Hepatocyte (in vitro differentiated cells): Measurements from ENCODE around the gene RUNDC1. TPM values are rescaled to one million over a fixed set of nuclear protein-coding genes. Genes with fewer than 3 reads are reported as not detected.

Experiments
- DNase-seq: peaks from one replicate; pipeline ENCODE4 v3.0.0-alpha.2; 2016; ENCODE audit warnings: low spot score
- H2AFZ ChIP-seq: fragments of 200-600 bp; sonication (generic); 2 replicates; pipeline ENCODE4 v1.6.0; 2016; ENCODE audit warnings: antibody characterized with exemption, mild to moderate bottlenecking
- H3K27ac ChIP-seq: fragments of 200-600 bp; sonication (generic); 2 replicates; pipeline ENCODE4 v1.5.1; 2016; ENCODE audit warnings: mild to moderate bottlenecking
- H3K27me3 ChIP-seq: fragments of 200-600 bp; sonication (generic); 2 replicates; pipeline ENCODE4 v1.6.1; 2016
- H3K36me3 ChIP-seq: fragments of 200-600 bp; sonication (generic); replicated peaks from 2 replicates; pipeline ENCODE4 v1.5.1; 2016; ENCODE audit warnings: low read depth; ENCODE audit not compliant: insufficient read depth
- H3K4me1 ChIP-seq: fragments of 200-600 bp; sonication (generic); 2 replicates; pipeline ENCODE4 v1.5.1; 2016; ENCODE audit warnings: mild to moderate bottlenecking, moderate library complexity; ENCODE audit not compliant: insufficient read depth
- H3K4me2 ChIP-seq: fragments of 200-600 bp; sonication (generic); 2 replicates; pipeline ENCODE4 v1.6.0; 2016
- H3K4me3 ChIP-seq: fragments of 200-600 bp; sonication (generic); 2 replicates; pipeline ENCODE4 v1.5.1; 2016; ENCODE audit warnings: mild to moderate bottlenecking
- H3K79me2 ChIP-seq: fragments of 200-600 bp; sonication (generic); 2 replicates; pipeline ENCODE4 v1.6.0; 2017; ENCODE audit warnings: mild to moderate bottlenecking
- H3K9me2 ChIP-seq: fragments of 200-600 bp; sonication (generic); replicated peaks from 2 replicates; pipeline ENCODE4 v1.6.0; 2017; ENCODE audit warnings: mild to moderate bottlenecking; ENCODE audit not compliant: insufficient read depth
- H3K9me3 ChIP-seq: fragments of 200-600 bp; sonication (generic); 2 replicates; pipeline ENCODE4 v1.5.1; 2016; ENCODE audit warnings: low read depth, mild to moderate bottlenecking
- H4K20me1 ChIP-seq: fragments of 200-600 bp; sonication (generic); 2 replicates; pipeline ENCODE4 v1.6.0; 2016; ENCODE audit warnings: mild to moderate bottlenecking; ENCODE audit not compliant: insufficient read depth, poor library complexity, severe bottlenecking
- EZH2 ChIP-seq: fragments of 200-600 bp; sonication (generic); IDR thresholded peaks from 2 replicates; pipeline ENCODE4 v1.6.1; 2016; ENCODE audit warnings: antibody characterized with exemption, mild to moderate bottlenecking, borderline replicate concordance
- EZH2phosphoT487 ChIP-seq: fragments of 200-600 bp; sonication (generic); IDR thresholded peaks from one replicate; pipeline ENCODE4 v1.6.1; 2018; ENCODE audit warnings: antibody characterized with exemption, mild to moderate bottlenecking, low read depth, moderate library complexity; ENCODE audit not compliant: unreplicated experiment, severe bottlenecking
- WGBS: methylation state at CpG from one replicate; pipeline ENCODE4 v1.1.6; 2016; ENCODE audit warnings: low lambda C conversion rate; ENCODE audit errors: missing lambda C conversion rate; 5-methylcytosine and 5-hydroxymethylcytosine counted together
- polyA plus RNA-seq: library from polyadenylated mRNA; unstranded; fragments of >200 nt; fragmentation: Nextera tagmentation; extraction: Ambion mirVana; gene quantifications from 2 replicates; pipeline ENCODE4 v1.2.1, GENCODE V29; 2016
- total RNA-seq: library from RNA; depleted of rRNA; stranded (reverse); fragments of >200 nt; gene quantifications from 2 replicates; pipeline ENCODE4 v1.2.3, GENCODE V29; 2014
- TF ChIP-seq, protein P1 (sequence below): fragments of 200-600 bp; sonication (generic); IDR thresholded peaks from 2 replicates; pipeline ENCODE4 v1.5.1; 2016; ENCODE audit warnings: antibody characterized with exemption, mild to moderate bottlenecking; ENCODE audit not compliant: poor library complexity

RUNDC1 gene
- total and polyA plus RNA-seq, 2 experiments from 2014 or later = 11.4 to 20.3 TPM

DNA sequence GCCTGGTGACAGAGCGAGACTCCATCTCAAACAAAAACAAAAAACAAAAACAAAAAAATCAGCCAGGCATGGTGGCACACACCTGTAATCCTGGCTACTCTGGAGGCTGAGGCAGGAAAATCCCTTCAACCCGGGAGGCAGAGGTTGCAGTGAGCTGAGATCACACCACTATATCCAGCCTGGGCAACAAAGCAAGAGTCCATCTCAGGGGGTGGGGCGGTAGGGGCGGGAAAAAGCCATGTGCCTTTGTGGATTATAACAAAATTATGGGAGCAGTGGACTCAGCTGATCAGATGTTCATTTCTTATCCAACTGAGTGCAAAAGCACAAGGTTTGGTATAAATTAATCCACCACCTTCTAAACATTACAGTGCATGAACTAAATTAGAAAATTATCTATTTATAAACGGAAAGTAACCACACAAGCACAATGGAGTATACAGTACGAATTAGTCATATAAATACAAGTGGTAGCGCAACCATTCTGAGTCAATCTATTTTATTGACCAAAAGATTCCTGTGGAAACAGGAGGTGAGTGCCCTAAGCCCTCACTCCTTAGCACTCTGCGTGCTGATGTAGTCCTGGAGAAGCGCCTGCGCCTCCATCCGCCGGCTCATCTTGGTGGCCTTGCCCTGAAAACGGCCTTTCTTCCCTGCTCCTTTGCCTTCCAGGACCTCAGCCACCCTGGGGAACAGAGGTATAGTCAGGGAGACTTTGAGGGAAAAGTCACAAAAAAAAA is 30.2 kb upstream of the RUNDC1 start:
- no peak for DNase-seq
- H3K9me2 ChIP-seq = no peaks in the 10 kb centered on the region
- H3K9me3 ChIP-seq = no peaks in the 10 kb centered on the region
- no peak overlapping the region for H3K4me3 ChIP-seq
- H3K79me2 ChIP-seq = no peaks in the 10 kb centered on the region
- no peaks in the 10 kb centered on the region for H3K27me3 ChIP-seq
- H3K4me1 ChIP-seq = no peaks in the 10 kb centered on the region
- TF ChIP-seq EZH2phosphoT487 (no peak), EZH2 (no peak)
- TF ChIP-seq, protein P1, sequence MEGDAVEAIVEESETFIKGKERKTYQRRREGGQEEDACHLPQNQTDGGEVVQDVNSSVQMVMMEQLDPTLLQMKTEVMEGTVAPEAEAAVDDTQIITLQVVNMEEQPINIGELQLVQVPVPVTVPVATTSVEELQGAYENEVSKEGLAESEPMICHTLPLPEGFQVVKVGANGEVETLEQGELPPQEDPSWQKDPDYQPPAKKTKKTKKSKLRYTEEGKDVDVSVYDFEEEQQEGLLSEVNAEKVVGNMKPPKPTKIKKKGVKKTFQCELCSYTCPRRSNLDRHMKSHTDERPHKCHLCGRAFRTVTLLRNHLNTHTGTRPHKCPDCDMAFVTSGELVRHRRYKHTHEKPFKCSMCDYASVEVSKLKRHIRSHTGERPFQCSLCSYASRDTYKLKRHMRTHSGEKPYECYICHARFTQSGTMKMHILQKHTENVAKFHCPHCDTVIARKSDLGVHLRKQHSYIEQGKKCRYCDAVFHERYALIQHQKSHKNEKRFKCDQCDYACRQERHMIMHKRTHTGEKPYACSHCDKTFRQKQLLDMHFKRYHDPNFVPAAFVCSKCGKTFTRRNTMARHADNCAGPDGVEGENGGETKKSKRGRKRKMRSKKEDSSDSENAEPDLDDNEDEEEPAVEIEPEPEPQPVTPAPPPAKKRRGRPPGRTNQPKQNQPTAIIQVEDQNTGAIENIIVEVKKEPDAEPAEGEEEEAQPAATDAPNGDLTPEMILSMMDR = no peak
- no peaks in the 10 kb centered on the region for H4K20me1 ChIP-seq
- no peak overlapping the region for H3K27ac ChIP-seq
- no peaks in the 10 kb centered on the region for H3K36me3 ChIP-seq
- no peak overlapping the region for H2AFZ ChIP-seq
- no peak overlapping the region for H3K4me2 ChIP-seq
- 97% methylated on average over 13 of the region's 13 CpGs for WGBS

DNA sequence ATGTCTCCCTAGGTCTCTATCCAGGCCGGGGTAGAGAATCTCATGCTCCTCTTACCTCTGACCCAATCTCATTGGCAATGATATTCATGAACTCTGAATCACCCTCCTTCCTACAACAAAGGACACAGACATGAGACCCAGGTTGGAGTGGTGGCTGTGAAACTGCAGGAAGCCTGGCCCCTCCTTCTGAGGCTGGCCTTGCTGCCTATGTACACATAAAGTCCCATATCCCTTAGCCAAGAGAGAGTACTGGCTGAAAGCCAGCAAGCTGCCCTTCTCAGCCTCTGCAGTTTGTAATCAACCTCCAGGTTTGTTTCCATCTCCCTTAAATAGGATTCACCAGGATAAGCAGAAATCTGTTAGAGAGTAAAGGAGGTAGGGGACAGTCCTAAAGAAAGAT is 26.7 kb upstream of the RUNDC1 start:
- Histone ChIP-seq H3K9me2 (no peaks in the 10 kb centered on the region), H3K4me1 (no peaks in the 10 kb centered on the region), H3K4me2 (no peak overlapping the region), H3K9me3 (no peaks in the 10 kb centered on the region), H3K27me3 (no peaks in the 10 kb centered on the region), H3K4me3 (no peak overlapping the region), H3K79me2 (no peaks in the 10 kb centered on the region), H3K27ac (no peak overlapping the region), H2AFZ (no peak overlapping the region), H4K20me1 (no peaks in the 10 kb centered on the region), H3K36me3 (no peaks in the 10 kb centered on the region)
- peak; percentile 24 for DNase-seq
- 100% methylated on average over 1 of the region's 1 CpG for WGBS
- TF ChIP-seq EZH2phosphoT487 = no peak
- no peak for TF ChIP-seq EZH2

DNA sequence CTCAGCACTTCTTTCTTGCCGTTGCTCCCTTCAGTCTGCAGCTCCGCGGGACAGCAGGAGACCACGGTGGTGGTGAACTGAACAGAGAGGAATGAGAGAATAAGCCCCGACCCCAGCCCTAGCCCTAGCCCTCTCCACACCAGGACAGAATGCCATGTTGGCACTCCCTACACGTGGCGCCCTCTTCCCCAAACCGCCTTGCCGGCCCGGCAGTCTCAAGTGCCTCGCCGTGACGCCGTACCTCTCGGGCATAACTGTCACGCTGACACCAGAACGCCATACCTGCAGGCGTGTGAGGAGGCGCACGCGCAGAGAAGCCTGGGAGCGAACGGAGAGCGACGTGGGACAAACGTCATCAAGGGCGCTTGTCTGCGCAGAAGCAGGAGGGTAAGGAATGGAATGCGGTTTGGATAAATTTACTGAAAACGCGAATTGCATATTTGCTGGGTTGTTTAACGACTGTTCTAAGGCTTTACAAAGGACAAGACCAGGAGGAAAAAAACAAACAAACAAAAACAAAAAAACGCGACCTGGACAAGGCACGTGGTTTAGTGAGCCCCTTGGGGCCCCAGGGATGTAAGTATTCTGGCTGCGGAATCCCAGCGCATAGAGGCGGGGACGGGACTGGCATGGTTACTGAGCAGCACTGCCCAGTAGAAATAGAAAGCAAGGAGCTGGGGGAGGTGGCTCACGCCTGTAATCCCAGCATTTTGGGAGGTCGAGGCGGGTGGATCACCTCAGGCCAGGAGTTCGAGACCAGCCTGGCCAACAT is 16.0 kb upstream of the RUNDC1 start, which contains the start of gene AARSD1:
Gene AARSD1 (minus strand): TSS at position 294 of the 772 bp plus-strand sequence. CDS start 14 bp downstream, at position 280.
- Histone ChIP-seq H3K27ac (peak within 1 kb of the TSS; percentile 86), H4K20me1 (no peaks in the 10 kb centered on the region), H3K9me3 (no peaks in the 10 kb centered on the region), H3K9me2 (no peaks in the 10 kb centered on the region), H2AFZ (peak within 1 kb of the TSS; percentile 72), H3K4me1 (no peaks in the 10 kb centered on the region), H3K4me3 (peak within 1 kb of the TSS; percentile 46), H3K36me3 (no peaks in the 10 kb centered on the region), H3K4me2 (peak within 1 kb of the TSS; percentile 74), H3K79me2 (peaks cover 10% of the 10 kb centered on the region), H3K27me3 (no peaks in the 10 kb centered on the region)
- TF ChIP-seq EZH2 (no peak), EZH2phosphoT487 (no peak)
- WGBS = 5% methylated on average over 43 of the region's 43 CpGs
- DNase-seq = peak; percentile 95

DNA sequence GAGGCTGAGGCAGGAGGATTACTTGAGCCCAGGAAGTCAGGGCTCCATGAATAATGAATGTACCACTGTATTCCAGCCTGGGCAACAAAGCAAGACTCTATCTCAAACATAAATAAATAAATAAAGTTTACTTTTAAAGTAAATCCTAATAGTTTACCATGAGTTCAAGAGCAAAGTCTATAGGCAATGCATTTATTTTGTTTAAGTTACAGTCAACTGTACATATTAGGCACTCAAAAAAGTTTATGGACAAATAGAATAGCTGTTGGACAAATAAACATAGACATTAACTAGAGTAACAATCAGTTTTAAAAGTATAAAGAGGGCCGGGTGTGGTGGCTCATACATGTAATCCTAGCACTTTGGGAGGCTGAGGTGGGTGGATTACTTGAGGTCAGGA is 12.4 kb upstream of the RUNDC1 start:
- no peak for TF ChIP-seq EZH2
- TF ChIP-seq EZH2phosphoT487 = no peak
- TF ChIP-seq, protein P1 = no peak

More for the DNA sequence above, 12.4 kb upstream of the RUNDC1 start:
- Histone ChIP-seq H3K79me2 (peaks cover 10% of the 10 kb centered on the region), H3K9me2 (no peaks in the 10 kb centered on the region), H4K20me1 (no peaks in the 10 kb centered on the region), H3K36me3 (no peaks in the 10 kb centered on the region), H3K4me1 (no peaks in the 10 kb centered on the region), H3K27me3 (no peaks in the 10 kb centered on the region), H3K27ac (no peak overlapping the region), H2AFZ (no peak overlapping the region), H3K4me3 (no peak overlapping the region), H3K4me2 (no peak overlapping the region), H3K9me3 (no peaks in the 10 kb centered on the region)
- DNase-seq = no peak
- WGBS = 83% methylated on average over 1 of the region's 1 CpG
